ENCODE results near the gene CARD14.
A peak's percentile ranks its signal among the peaks of the same experiment; 100 is the strongest.
"Not testable (repeated sequence)": the region's sequence is repeated elsewhere in the genome, so short reads cannot be mapped to it uniquely, and the experiment has no call there.

CARD14 gene

GRCh38 chr17:80187090-80187489, 17.3 kb downstream of the CARD14 start:
- no peak for DNase-seq

- no peak for DNase-seq
Measured at GRCh38 chr17:80187515-80187941, 17.7 kb downstream of the CARD14 start.

GRCh38 chr17:80189611-80190010, 19.8 kb downstream of the CARD14 start:
- DNase-seq = no peak

- DNase-seq = no peak
Measured at GRCh38 chr17:80190716-80191115, 20.9 kb downstream of the CARD14 start.

GRCh38 chr17:80191192-80191591, 21.4 kb downstream of the CARD14 start:
- peak; percentile 17 for DNase-seq

- no peak for DNase-seq
Measured at GRCh38 chr17:80191865-80192661, 22.2 kb downstream of the CARD14 start.

- no peak for DNase-seq
Measured at GRCh38 chr17:80195141-80195540, 25.3 kb downstream of the CARD14 start.

- DNase-seq = peak; percentile 40
Measured at GRCh38 chr17:80195671-80196529, 26.1 kb downstream of the CARD14 start.

GRCh38 chr17:80196652-80197051, 26.8 kb downstream of the CARD14 start:
- DNase-seq = no peak

GRCh38 chr17:80198144-80198661, 28.4 kb downstream of the CARD14 start:
- peak; percentile 17 for DNase-seq

GRCh38 chr17:80199295-80199694, 29.5 kb downstream of the CARD14 start:
- not testable (repeated sequence) for DNase-seq

- no peak for DNase-seq
Measured at GRCh38 chr17:80201446-80201845, 31.6 kb downstream of the CARD14 start.

- DNase-seq = no peak
Measured at GRCh38 chr17:80202197-80202596, 32.4 kb downstream of the CARD14 start.

GRCh38 chr17:80203471-80203963, 33.7 kb downstream of the CARD14 start:
- no peak for DNase-seq

GRCh38 chr17:80204626-80205468, 35.0 kb downstream of the CARD14 start:
- peak; percentile 85 for DNase-seq

GRCh38 chr17:80205811-80206210, 36.0 kb downstream of the CARD14 start:
- DNase-seq = no peak

- DNase-seq = no peak
Measured at GRCh38 chr17:80208050-80208449, 38.2 kb downstream of the CARD14 start.

- no peak for DNase-seq
Measured at GRCh38 chr17:80209765-80210164, 39.9 kb downstream of the CARD14 start.

GRCh38 chr17:80210348-80211108, 40.7 kb downstream of the CARD14 start:
- DNase-seq = no peak

GRCh38 chr17:80212109-80212508, 42.3 kb downstream of the CARD14 start:
- DNase-seq = no peak

- no peak for DNase-seq
Measured at GRCh38 chr17:80212511-80212910, 42.7 kb downstream of the CARD14 start.

All from NCI-H82 (cell line).